SU-DHL-6 (cell line): ENCODE data around the gene DSP.

Experiments used
- CTCF ChIP-seq: fragments of 200-600 bp; sonication (generic); IDR thresholded peaks from one replicate; pipeline ENCODE4 v1.5.1; 2017; ENCODE audit warnings: antibody characterized with exemption, mild to moderate bottlenecking, low read length, moderate library complexity; ENCODE audit not compliant: insufficient read depth, poor library complexity, severe bottlenecking
- EZH2phosphoT487 ChIP-seq: fragments of 200-600 bp; sonication (generic), shearing (Covaris generic); conservative IDR thresholded peaks from 2 replicates; pipeline ENCODE4 v1.6.1; 2018; ENCODE audit warnings: mild to moderate bottlenecking, antibody characterized with exemption, low read length, moderate library complexity, mixed read lengths

DNA sequence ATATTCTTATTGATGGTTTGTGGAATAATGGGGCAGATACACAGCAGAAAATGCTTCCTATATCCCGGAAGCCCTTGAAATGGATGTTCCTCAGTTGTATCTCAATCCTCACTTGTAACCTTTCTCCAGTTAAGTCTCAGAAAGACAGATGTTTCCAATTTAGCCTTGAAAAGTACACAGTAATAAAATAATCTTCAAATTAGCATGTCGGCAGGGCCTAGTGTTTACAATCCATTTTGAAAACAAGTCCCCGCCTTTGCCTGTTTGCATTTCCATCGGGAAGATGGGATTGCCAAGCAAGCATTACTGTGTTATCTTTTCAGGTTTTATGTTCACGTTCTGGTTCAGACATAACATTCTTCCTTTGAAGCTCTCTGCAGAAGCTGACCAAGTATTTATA is 90.0 kb downstream of the DSP start:
- TF ChIP-seq CTCF: no peak
- no peak for TF ChIP-seq EZH2phosphoT487
